ENCODE measurements around the gene LYPD8. TPM values are rescaled to one million over a fixed set of nuclear protein-coding genes. Genes with fewer than 3 reads are reported as not detected.

The LYPD8 gene
- total RNA-seq, 3 donors from 2014 or later = not detected

GRCh38 chr1:248751635-248752034, 3.9 kb downstream of the LYPD8 start:
- no peak for ATAC-seq
- Mint-ChIP-seq H3K9me3 (no peaks in the 10 kb centered on the region), H3K4me1 (ENCODE audit: low read depth) (peaks cover 14% of the 10 kb centered on the region), H3K4me3 (no peak overlapping the region), H3K27me3 (ENCODE audit: low read depth) (no peaks in the 10 kb centered on the region), H3K36me3 (ENCODE audit: insufficient read depth) (no peaks in the 10 kb centered on the region)
- no peak for DNase-seq

- Mint-ChIP-seq H3K36me3 (ENCODE audit: insufficient read depth) (no peaks in the 10 kb centered on the region), H3K27me3 (ENCODE audit: low read depth) (no peaks in the 10 kb centered on the region), H3K4me1 (ENCODE audit: low read depth) (peaks cover 14% of the 10 kb centered on the region), H3K9me3 (no peaks in the 10 kb centered on the region), H3K4me3 (no peak overlapping the region)
- DNase-seq (no peak), ATAC-seq (no peak)
These were observed 4.4 kb downstream of the LYPD8 start for GRCh38 chr1:248751142-248751541.

- ATAC-seq (no peak), DNase-seq (no peak)
- Mint-ChIP-seq H3K4me1 (ENCODE audit: low read depth) (peaks cover 14% of the 10 kb centered on the region), H3K27me3 (ENCODE audit: low read depth) (no peaks in the 10 kb centered on the region), H3K36me3 (ENCODE audit: insufficient read depth) (no peaks in the 10 kb centered on the region), H3K9me3 (no peaks in the 10 kb centered on the region), H3K4me3 (no peak overlapping the region)
These were observed 5.1 kb downstream of the LYPD8 start for GRCh38 chr1:248750496-248750895.

- no peak for DNase-seq
- no peaks in the 10 kb centered on the region for H3K27me3 Mint-ChIP-seq (ENCODE audit: low read depth)
- no peak overlapping the region for H3K4me3 Mint-ChIP-seq
- H3K4me1 Mint-ChIP-seq (ENCODE audit: low read depth) = peaks cover 14% of the 10 kb centered on the region
- H3K36me3 Mint-ChIP-seq (ENCODE audit: insufficient read depth) = no peaks in the 10 kb centered on the region
- ATAC-seq = no peak
- H3K9me3 Mint-ChIP-seq = no peaks in the 10 kb centered on the region
These were observed 7.3 kb downstream of the LYPD8 start for GRCh38 chr1:248748211-248748610.

- Mint-ChIP-seq H3K4me1 (ENCODE audit: low read depth) (no peaks in the 10 kb centered on the region), H3K27me3 (ENCODE audit: low read depth) (peaks cover 14% of the 10 kb centered on the region), H3K4me3 (no peak overlapping the region), H3K9me3 (no peaks in the 10 kb centered on the region), H3K36me3 (ENCODE audit: insufficient read depth) (no peaks in the 10 kb centered on the region)
- DNase-seq (no peak), ATAC-seq (no peak)
These were observed 14.7 kb downstream of the LYPD8 start for GRCh38 chr1:248740876-248741275.

- ATAC-seq = no peak
These were observed 15.9 kb downstream of the LYPD8 start for GRCh38 chr1:248739572-248740205.

GRCh38 chr1:248737457-248737856, 18.1 kb downstream of the LYPD8 start:
- H3K27me3 Mint-ChIP-seq (ENCODE audit: low read depth) = peaks cover 19% of the 10 kb centered on the region
- ATAC-seq (no peak), DNase-seq (no peak)
- H3K4me1 Mint-ChIP-seq (ENCODE audit: low read depth) = no peaks in the 10 kb centered on the region
- H3K4me3 Mint-ChIP-seq = no peak overlapping the region
- no peaks in the 10 kb centered on the region for H3K36me3 Mint-ChIP-seq (ENCODE audit: insufficient read depth)
- H3K9me3 Mint-ChIP-seq = peaks cover 3% of the 10 kb centered on the region

More at GRCh38 chr1:248739572-248740205, 15.9 kb downstream of the LYPD8 start:
- H3K9me3 Mint-ChIP-seq = peaks cover 3% of the 10 kb centered on the region
- no peak for DNase-seq
- H3K4me1 Mint-ChIP-seq (ENCODE audit: low read depth) = no peaks in the 10 kb centered on the region
- H3K27me3 Mint-ChIP-seq (ENCODE audit: low read depth) = peaks cover 16% of the 10 kb centered on the region
- H3K4me3 Mint-ChIP-seq = no peak overlapping the region
- no peaks in the 10 kb centered on the region for H3K36me3 Mint-ChIP-seq (ENCODE audit: insufficient read depth)

- no peak for ATAC-seq
- no peaks in the 10 kb centered on the region for H3K36me3 Mint-ChIP-seq (ENCODE audit: insufficient read depth)
- H3K4me3 Mint-ChIP-seq = no peak overlapping the region
- H3K27me3 Mint-ChIP-seq (ENCODE audit: low read depth) = peaks cover 18% of the 10 kb centered on the region
- H3K9me3 Mint-ChIP-seq = peaks cover 3% of the 10 kb centered on the region
- DNase-seq = no peak
- H3K4me1 Mint-ChIP-seq (ENCODE audit: low read depth) = no peaks in the 10 kb centered on the region
These were observed 18.6 kb downstream of the LYPD8 start for GRCh38 chr1:248736977-248737376.

GRCh38 chr1:248733566-248733965, 22.0 kb downstream of the LYPD8 start:
- H3K4me3 Mint-ChIP-seq = no peak overlapping the region
- H3K9me3 Mint-ChIP-seq = peaks cover 3% of the 10 kb centered on the region
- H3K27me3 Mint-ChIP-seq (ENCODE audit: low read depth) = peaks cover 12% of the 10 kb centered on the region
- H3K4me1 Mint-ChIP-seq (ENCODE audit: low read depth) = no peaks in the 10 kb centered on the region
- no peak for ATAC-seq
- DNase-seq = no peak
- H3K36me3 Mint-ChIP-seq (ENCODE audit: insufficient read depth) = no peaks in the 10 kb centered on the region

GRCh38 chr1:248730507-248731335, 24.8 kb downstream of the LYPD8 start:
- ATAC-seq (no peak), DNase-seq (no peak)
- H3K4me1 Mint-ChIP-seq (ENCODE audit: low read depth) = no peaks in the 10 kb centered on the region
- H3K27me3 Mint-ChIP-seq (ENCODE audit: low read depth) = peaks cover 5% of the 10 kb centered on the region
- H3K9me3 Mint-ChIP-seq = peaks cover 3% of the 10 kb centered on the region
- no peaks in the 10 kb centered on the region for H3K36me3 Mint-ChIP-seq (ENCODE audit: insufficient read depth)
- no peak overlapping the region for H3K4me3 Mint-ChIP-seq

GRCh38 chr1:248714248-248714647, 41.3 kb downstream of the LYPD8 start:
- no peak for ATAC-seq
- Mint-ChIP-seq H3K36me3 (ENCODE audit: insufficient read depth) (no peaks in the 10 kb centered on the region), H3K4me3 (no peak overlapping the region), H3K4me1 (ENCODE audit: low read depth) (no peaks in the 10 kb centered on the region), H3K27me3 (ENCODE audit: low read depth) (peaks cover 19% of the 10 kb centered on the region), H3K9me3 (peaks cover 11% of the 10 kb centered on the region)
- no peak for DNase-seq

- ATAC-seq (no peak), DNase-seq (no peak)
These were observed 45.2 kb downstream of the LYPD8 start for GRCh38 chr1:248710305-248710900.

GRCh38 chr1:248704606-248705005, 51.0 kb downstream of the LYPD8 start:
- Mint-ChIP-seq H3K4me3 (no peak overlapping the region), H3K36me3 (ENCODE audit: insufficient read depth) (no peaks in the 10 kb centered on the region), H3K4me1 (ENCODE audit: low read depth) (no peaks in the 10 kb centered on the region)

More at GRCh38 chr1:248710305-248710900, 45.2 kb downstream of the LYPD8 start:
- H3K9me3 Mint-ChIP-seq = peaks cover 11% of the 10 kb centered on the region
- no peaks in the 10 kb centered on the region for H3K36me3 Mint-ChIP-seq (ENCODE audit: insufficient read depth)
- no peaks in the 10 kb centered on the region for H3K4me1 Mint-ChIP-seq (ENCODE audit: low read depth)
- no peak overlapping the region for H3K4me3 Mint-ChIP-seq
- H3K27me3 Mint-ChIP-seq (ENCODE audit: low read depth) = peaks cover 31% of the 10 kb centered on the region

GRCh38 chr1:248703674-248704073, 51.9 kb downstream of the LYPD8 start:
- Mint-ChIP-seq H3K27me3 (ENCODE audit: low read depth) (peaks cover 19% of the 10 kb centered on the region), H3K9me3 (no peaks in the 10 kb centered on the region), H3K4me1 (ENCODE audit: low read depth) (no peaks in the 10 kb centered on the region), H3K36me3 (ENCODE audit: insufficient read depth) (no peaks in the 10 kb centered on the region), H3K4me3 (no peak overlapping the region)
- DNase-seq (no peak), ATAC-seq (no peak)

More at GRCh38 chr1:248704606-248705005, 51.0 kb downstream of the LYPD8 start:
- peaks cover 22% of the 10 kb centered on the region for H3K27me3 Mint-ChIP-seq (ENCODE audit: low read depth)
- DNase-seq (no peak), ATAC-seq (no peak)
- H3K9me3 Mint-ChIP-seq = no peaks in the 10 kb centered on the region
